HG03159 (cell line): ENCODE measurements around the gene SSBP4.

ENCODE experiments used
- ATAC-seq: cut with Tn5 transposase; IDR thresholded peaks from one replicate; pipeline ENCODE4 v1.9.1; 2021; ENCODE audit warnings: mild to moderate bottlenecking, moderate library complexity; ENCODE audit not compliant: unreplicated experiment

SSBP4 gene

GRCh38 chr19:18431351-18432197 lies 12.4 kb downstream of the SSBP4 start:
- ATAC-seq = no peak

GRCh38 chr19:18432275-18433014 lies 13.2 kb downstream of the SSBP4 start:
- ATAC-seq = no peak

- ATAC-seq = no peak
Measured at GRCh38 chr19:18433015-18433691, 14.0 kb downstream of the SSBP4 start.

- ATAC-seq = no peak
Measured at GRCh38 chr19:18433735-18434398, 14.7 kb downstream of the SSBP4 start.

GRCh38 chr19:18434411-18435175 lies 15.4 kb downstream of the SSBP4 start:
- no peak for ATAC-seq

- ATAC-seq = no peak
Measured at GRCh38 chr19:18435178-18435841, 16.1 kb downstream of the SSBP4 start.

GRCh38 chr19:18435842-18436670 lies 16.9 kb downstream of the SSBP4 start:
- no peak for ATAC-seq

GRCh38 chr19:18436671-18437490 lies 17.7 kb downstream of the SSBP4 start:
- ATAC-seq = no peak

- ATAC-seq = no peak
Measured at GRCh38 chr19:18437491-18438330, 18.5 kb downstream of the SSBP4 start, which contains the start of gene ISYNA1. ISYNA1 (minus strand) TSS chr19:18438133; CDS start chr19:18437979, 154 bp downstream.

- no peak for ATAC-seq
Measured at GRCh38 chr19:18438331-18439024, 19.3 kb downstream of the SSBP4 start.

GRCh38 chr19:18439025-18439909 lies 20.1 kb downstream of the SSBP4 start:
- ATAC-seq = no peak

- no peak for ATAC-seq
Measured at GRCh38 chr19:18439910-18440237, 20.7 kb downstream of the SSBP4 start.

- ATAC-seq = no peak
Measured at GRCh38 chr19:18440415-18440877, 21.2 kb downstream of the SSBP4 start.

GRCh38 chr19:18440936-18441803 lies 22.0 kb downstream of the SSBP4 start:
- no peak for ATAC-seq
